ENCODE data around the gene RGS7. TPM values are rescaled to one million over a fixed set of nuclear protein-coding genes. Genes with fewer than 3 reads are reported as not detected.
"Not testable (repeated sequence)": the region's sequence is repeated elsewhere in the genome, so short reads cannot be mapped to it uniquely, and the experiment has no call there.

Gene RGS7
- total and polyA plus RNA-seq, 2 of the 8 experiments (the other 6 are each of a cell fraction or from before 2014, with no cell fraction given): 1.6 to 3.0 TPM

DNA sequence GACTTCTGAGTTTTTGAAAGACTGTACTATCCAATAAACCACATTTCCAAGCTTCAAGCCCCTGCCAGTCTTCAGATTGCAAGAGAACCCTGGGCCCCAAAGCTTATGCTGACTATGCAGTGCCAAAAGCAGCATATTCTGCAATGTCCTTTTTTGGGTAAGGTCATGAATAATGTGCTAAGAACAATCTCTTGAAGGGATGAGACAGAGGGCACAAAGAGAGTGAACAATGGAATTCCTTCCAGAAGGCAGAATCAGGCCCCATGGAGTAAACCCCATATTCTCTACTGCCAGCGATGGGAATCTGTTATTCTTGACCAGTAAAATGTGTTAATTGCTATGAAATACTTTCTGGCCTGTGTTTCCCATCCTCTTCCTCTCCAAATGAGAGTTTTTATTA lies 190.4 kb downstream of the RGS7 start (continued):
- no peak for TF ChIP-seq JUND (IDR thresholded peaks at IDR 0.05; ENCODE audit: low read length)
- no peak for TF ChIP-seq SP2 (IDR thresholded peaks at IDR 0.05; ENCODE audit: low read length)
- TF ChIP-seq CHD1 (IDR thresholded peaks at IDR 0.05; ENCODE audit: low read depth, low read length): no peak
- no peak for TF ChIP-seq SAP30 (IDR thresholded peaks at IDR 0.05; ENCODE audit: insufficient read depth, insufficient replicate concordance, low read length)
- TF ChIP-seq GABPA (IDR thresholded peaks at IDR 0.05; ENCODE audit: borderline replicate concordance, insufficient read depth, low read length): no peak

DNA sequence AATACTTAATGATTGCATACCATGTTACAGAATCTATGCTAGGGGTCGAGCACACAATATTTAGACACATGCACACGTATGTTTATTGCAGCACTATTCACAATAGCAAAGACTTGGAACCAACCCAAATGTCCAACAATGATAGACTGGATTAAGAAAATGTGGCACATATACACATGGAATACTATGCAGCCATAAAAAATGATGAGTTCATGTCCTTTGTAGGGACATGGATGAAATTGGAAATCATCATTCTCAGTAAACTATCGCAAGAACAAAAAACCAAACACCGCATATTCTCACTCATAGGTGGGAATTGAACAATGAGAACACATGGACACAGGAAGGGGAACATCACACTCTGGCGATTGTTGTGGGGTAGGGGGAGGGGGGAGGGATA lies 191.7 kb downstream of the RGS7 start:
- POLR2A ChIA-PET (ENCODE audit: partially characterized antibody); H4K91ac ChIP-seq (replicated peaks; ENCODE audit: insufficient read length, low read length); H3K79me1 ChIP-seq (ENCODE audit: low read depth, low read length); H4K5ac ChIP-seq (ENCODE audit: insufficient read length, low read depth, low read length); H3K27me3 ChIP-seq (replicated peaks in 1 of 4; ENCODE audit: control insufficient read depth in 3 of 4, extremely low read depth in 1 of 4, insufficient read depth in 3 of 4, low read length in 3 of 4); H3K27ac ChIP-seq (ENCODE audit: low read depth, low read length); FAIRE-seq; H3K23ac ChIP-seq (ENCODE audit: insufficient read length); H2BK120ac ChIP-seq (replicated peaks; ENCODE audit: low read depth, low read length); H4K8ac ChIP-seq (ENCODE audit: extremely low read depth, insufficient read depth, low read length); H2BK12ac ChIP-seq (ENCODE audit: low read depth, low read length); DNase-seq (ENCODE audit: low read depth in 1 of 2, low spot score in 2 of 2); H3K79me2 ChIP-seq (ENCODE audit: control insufficient read depth in 1 of 2, insufficient read depth in 2 of 2, low read length in 2 of 2); H3K4me3 ChIP-seq (ENCODE audit: extremely low read depth in 1 of 4, insufficient read depth in 2 of 4, low read depth in 3 of 4, low read length in 4 of 4); H3K9me3 ChIP-seq (ENCODE audit: insufficient read depth in 2 of 2, low read depth in 1 of 2, low read length in 1 of 2); H2BK15ac ChIP-seq (ENCODE audit: low read length); H3K4me2 ChIP-seq (ENCODE audit: insufficient read depth in 1 of 2, low read depth in 2 of 2, low read length in 2 of 2); H3K14ac ChIP-seq (ENCODE audit: insufficient read length); H2BK20ac ChIP-seq (ENCODE audit: low read length); H4K20me1 ChIP-seq (replicated peaks in 1 of 2; ENCODE audit: control insufficient read depth in 1 of 2, insufficient read depth in 2 of 2, low read length in 2 of 2); H3K56ac ChIP-seq (replicated peaks; ENCODE audit: insufficient read length, low read depth, low read length); H3K18ac ChIP-seq (ENCODE audit: extremely low read depth, low read length); H3K36me3 ChIP-seq (ENCODE audit: control insufficient read depth in 2 of 4, insufficient read depth in 4 of 4, low read length in 3 of 4); H2BK5ac ChIP-seq (ENCODE audit: low read depth, low read length); H3K4ac ChIP-seq (replicated peaks; ENCODE audit: insufficient read length, low read depth, low read length); H3K23me2 ChIP-seq (ENCODE audit: low read depth, low read length); H3K9ac ChIP-seq (replicated peaks in 1 of 4; ENCODE audit: extremely low read depth in 1 of 4, low read depth in 3 of 4, low read length in 3 of 4); H2AK5ac ChIP-seq (ENCODE audit: low read depth, low read length); H2AFZ ChIP-seq (ENCODE audit: low read length): not testable (repeated sequence)
- CTCF ChIA-PET (ENCODE audit: partially characterized antibody): interaction anchor here (2.6 kb wide), 1 partner anchor 8 kb away, joined by 6 read pairs; no protein-coding TSS in a partner anchor
- H3K4me1 ChIP-seq (replicated peaks in 1 of 4; ENCODE audit: control insufficient read depth in 3 of 4, insufficient read depth in 4 of 4, low read length in 3 of 4): peaks cover 0 to 12% (median 5%) of the 10 kb centered on the region in 4 experiments; a peak in 4 of 7 replicates
- WGBS, 2 experiments (ENCODE audit: extremely low coverage in 1 of 2, insufficient coverage in 1 of 2, insufficient read length in 1 of 2, insufficient replicate concordance in 2 of 2, low coverage in 1 of 2, low lambda C conversion rate in 2 of 2, missing lambda C conversion rate in 1 of 2): 92% methylated on average over 2 of the region's 5 CpGs; no CpG with 5 or more reads in 1 of the 2 experiments
